ENCODE measurements around the gene AADACL3.
"Not testable (repeated sequence)": the region's sequence is repeated elsewhere in the genome, so short reads cannot be mapped to it uniquely, and the experiment has no call there.

The AADACL3 gene, protein sequence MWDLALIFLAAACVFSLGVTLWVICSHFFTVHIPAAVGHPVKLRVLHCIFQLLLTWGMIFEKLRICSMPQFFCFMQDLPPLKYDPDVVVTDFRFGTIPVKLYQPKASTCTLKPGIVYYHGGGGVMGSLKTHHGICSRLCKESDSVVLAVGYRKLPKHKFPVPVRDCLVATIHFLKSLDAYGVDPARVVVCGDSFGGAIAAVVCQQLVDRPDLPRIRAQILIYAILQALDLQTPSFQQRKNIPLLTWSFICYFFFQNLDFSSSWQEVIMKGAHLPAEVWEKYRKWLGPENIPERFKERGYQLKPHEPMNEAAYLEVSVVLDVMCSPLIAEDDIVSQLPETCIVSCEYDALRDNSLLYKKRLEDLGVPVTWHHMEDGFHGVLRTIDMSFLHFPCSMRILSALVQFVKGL

DNA sequence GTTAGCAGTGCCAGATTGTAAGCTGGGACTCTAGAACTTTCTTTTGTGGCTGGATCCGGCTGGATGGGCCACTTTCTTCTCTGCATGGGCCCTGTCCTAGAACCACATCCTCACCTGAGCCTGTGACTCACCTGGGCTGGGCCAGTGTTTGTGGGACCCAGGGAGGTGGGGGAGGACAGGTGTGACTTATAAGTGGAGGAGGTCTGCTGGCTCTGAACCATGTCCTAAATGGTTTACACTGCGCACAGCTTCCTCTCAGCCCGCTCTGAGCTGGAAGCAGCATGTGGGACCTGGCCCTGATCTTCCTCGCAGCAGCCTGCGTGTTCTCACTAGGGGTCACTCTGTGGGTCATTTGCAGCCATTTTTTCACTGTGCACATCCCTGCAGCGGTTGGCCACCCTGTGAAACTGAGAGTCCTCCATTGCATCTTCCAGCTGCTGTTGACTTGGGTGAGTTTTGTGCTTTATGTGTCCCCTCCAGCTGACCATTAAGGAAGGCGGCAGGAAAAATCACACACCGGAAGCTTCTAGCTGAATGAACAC, at the start of gene AADACL3:
TSS of gene AADACL3 (plus strand) at position 215 of the 542 bp plus-strand sequence. CDS start at position 282, 67 bp downstream.
- DNase-seq (ENCODE audit: low read depth), result no peak
- TF ChIP-seq, protein P1, sequence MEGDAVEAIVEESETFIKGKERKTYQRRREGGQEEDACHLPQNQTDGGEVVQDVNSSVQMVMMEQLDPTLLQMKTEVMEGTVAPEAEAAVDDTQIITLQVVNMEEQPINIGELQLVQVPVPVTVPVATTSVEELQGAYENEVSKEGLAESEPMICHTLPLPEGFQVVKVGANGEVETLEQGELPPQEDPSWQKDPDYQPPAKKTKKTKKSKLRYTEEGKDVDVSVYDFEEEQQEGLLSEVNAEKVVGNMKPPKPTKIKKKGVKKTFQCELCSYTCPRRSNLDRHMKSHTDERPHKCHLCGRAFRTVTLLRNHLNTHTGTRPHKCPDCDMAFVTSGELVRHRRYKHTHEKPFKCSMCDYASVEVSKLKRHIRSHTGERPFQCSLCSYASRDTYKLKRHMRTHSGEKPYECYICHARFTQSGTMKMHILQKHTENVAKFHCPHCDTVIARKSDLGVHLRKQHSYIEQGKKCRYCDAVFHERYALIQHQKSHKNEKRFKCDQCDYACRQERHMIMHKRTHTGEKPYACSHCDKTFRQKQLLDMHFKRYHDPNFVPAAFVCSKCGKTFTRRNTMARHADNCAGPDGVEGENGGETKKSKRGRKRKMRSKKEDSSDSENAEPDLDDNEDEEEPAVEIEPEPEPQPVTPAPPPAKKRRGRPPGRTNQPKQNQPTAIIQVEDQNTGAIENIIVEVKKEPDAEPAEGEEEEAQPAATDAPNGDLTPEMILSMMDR (conservative IDR thresholded peaks at IDR 0.05; ENCODE audit: control insufficient read depth, insufficient read depth, low read depth, low read length), result no peak

DNA sequence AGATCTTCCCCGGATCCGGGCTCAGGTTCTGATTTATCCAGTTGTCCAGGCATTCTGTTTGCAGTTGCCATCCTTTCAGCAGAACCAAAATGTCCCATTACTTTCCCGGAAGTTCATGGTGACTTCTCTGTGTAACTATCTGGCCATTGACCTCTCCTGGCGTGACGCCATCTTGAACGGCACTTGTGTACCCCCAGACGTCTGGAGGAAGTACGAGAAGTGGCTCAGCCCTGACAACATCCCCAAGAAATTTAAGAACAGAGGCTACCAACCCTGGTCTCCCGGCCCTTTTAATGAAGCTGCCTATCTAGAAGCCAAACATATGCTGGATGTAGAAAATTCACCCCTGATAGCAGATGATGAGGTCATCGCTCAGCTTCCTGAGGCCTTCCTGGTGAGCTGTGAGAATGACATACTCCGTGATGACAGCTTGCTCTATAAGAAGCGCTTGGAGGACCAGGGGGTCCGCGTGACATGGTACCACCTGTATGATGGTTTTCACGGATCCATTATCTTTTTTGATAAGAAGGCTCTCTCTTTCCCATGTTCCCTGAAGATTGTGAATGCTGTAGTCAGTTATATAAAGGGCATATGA, 49.7 kb upstream of the AADACL3 start:
- no peak overlapping the region for H3K4me3 ChIP-seq (ENCODE audit: control insufficient read depth, low read depth, low read length)
- TF ChIP-seq, protein P1 (conservative IDR thresholded peaks at IDR 0.05; ENCODE audit: control insufficient read depth, insufficient read depth, low read depth, low read length), result no peak
- DNase-seq (ENCODE audit: low read depth), result no peak

More for the DNA sequence above, at the start of gene AADACL3:
- H3K4me3 ChIP-seq (ENCODE audit: control insufficient read depth, low read depth, low read length), result no peak within 1 kb of the TSS

DNA sequence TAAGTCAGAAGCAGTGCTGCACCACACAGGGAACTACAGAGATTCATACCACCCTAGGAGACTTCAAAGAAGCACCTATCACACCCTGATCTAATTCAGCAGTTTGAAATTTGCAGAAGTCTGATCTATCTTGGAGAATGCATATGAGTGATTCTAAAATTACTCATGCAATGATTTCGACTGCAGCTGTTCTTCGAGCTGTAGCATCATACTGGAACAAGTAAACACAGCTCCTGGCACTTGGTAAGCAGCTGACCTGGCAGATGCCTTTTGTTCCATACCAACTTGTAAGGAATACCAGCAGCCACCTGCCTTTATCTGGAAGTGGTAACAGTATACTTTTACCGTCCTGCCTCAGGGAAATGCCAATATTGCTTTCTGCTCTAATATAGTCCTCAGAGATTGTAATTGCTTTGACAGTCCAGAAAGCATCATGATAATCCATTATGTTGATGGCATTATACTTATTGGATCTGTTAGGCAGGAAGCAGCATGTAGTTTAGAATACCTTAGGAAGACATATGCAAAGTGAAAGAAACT, 46.3 kb upstream of the AADACL3 start:
- no peak for DNase-seq (ENCODE audit: low read depth)
- no peak overlapping the region for H3K4me3 ChIP-seq (ENCODE audit: control insufficient read depth, low read depth, low read length)
- TF ChIP-seq, protein P1 (conservative IDR thresholded peaks at IDR 0.05; ENCODE audit: control insufficient read depth, insufficient read depth, low read depth, low read length), result no peak

DNA sequence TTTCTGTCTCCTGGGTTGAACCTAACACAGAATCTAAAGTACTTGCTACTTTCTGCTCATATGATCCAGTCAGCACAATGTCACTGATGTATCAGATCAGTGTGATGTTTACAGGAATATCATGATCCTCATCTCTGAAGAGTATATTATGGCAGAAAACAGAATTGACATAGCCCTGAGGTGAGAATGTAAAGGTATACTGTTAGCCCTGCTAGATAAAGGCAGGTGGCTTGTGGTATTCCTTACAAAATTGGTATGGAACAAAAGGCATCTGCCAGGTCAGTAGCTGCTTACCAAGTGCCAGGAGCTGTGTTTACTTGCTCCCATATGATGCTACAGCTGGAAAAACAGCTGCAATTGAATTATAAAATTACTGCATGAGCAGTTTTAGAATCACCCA, 41.6 kb upstream of the AADACL3 start:
- DNase-seq (ENCODE audit: low read depth), result no peak
- H3K4me3 ChIP-seq (ENCODE audit: control insufficient read depth, low read depth, low read length), result no peak overlapping the region
- TF ChIP-seq, protein P1 (conservative IDR thresholded peaks at IDR 0.05; ENCODE audit: control insufficient read depth, insufficient read depth, low read depth, low read length), result no peak

DNA sequence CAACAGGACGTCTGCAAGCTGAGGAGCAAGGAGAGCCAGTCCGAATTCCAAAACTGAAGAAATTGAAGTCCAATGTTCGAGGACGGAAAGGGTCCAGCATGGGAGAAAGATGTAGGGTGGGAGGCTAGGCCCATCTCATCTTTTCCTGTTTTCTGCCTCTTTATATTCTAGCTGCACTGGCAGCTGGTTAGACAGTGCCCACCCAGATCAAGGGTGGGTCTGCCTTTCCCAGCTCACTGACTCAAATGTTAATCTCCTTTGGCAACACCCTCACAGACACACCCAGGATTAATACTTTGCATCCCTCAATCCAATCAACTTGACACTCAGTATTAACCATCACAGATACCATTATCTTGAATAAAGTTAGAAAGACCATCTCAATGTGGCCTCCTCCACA, 39.8 kb upstream of the AADACL3 start:
- DNase-seq (ENCODE audit: low read depth), result not testable (repeated sequence)

DNA sequence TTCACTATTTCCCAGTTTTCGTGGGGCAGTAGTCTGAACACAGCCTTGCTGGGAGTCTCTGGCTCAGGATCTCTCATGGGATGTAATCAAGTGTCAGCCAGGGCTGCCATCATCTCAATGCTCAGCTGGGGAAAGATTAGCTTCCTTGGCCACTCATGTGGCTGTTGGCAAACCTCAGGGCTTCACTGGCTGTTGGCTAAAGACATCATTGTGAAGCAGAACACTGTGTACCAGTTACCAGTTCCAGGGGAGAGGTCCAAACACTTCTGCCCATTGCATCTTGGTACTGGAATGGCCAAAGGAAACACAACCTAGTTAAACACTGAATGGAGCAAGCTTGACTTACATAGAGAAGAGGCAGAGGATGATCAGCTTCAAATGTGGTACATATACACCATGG, 38.3 kb upstream of the AADACL3 start:
- TF ChIP-seq, protein P1 (conservative IDR thresholded peaks at IDR 0.05; ENCODE audit: control insufficient read depth, insufficient read depth, low read depth, low read length), result no peak
- H3K4me3 ChIP-seq (ENCODE audit: control insufficient read depth, low read depth, low read length), result no peak overlapping the region

More for the DNA sequence above, 39.8 kb upstream of the AADACL3 start:
- not testable (repeated sequence) for H3K4me3 ChIP-seq (ENCODE audit: control insufficient read depth, low read depth, low read length)

DNA sequence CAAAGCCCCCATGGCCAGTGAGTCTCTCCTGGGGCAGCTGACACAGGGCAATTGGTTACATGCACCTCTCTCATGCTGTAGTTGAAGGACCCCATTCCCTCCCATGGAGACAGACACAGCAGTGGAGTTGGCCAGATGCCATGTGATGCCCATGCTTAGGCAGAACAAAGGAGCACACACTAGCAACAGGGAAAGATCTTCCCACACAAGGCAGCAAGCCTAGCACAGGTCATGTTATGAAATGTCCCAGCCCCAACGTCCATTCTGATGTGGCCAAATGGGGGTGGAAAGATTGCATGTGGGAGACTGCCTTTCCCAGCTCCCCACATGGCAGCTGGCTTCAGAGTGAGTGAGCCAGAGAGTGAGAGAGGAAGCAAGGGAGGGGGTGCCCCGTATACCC, 37.6 kb upstream of the AADACL3 start:
- TF ChIP-seq, protein P1 (conservative IDR thresholded peaks at IDR 0.05; ENCODE audit: control insufficient read depth, insufficient read depth, low read depth, low read length), result no peak
- DNase-seq (ENCODE audit: low read depth), result no peak
- no peak overlapping the region for H3K4me3 ChIP-seq (ENCODE audit: control insufficient read depth, low read depth, low read length)

More for the DNA sequence above, 38.3 kb upstream of the AADACL3 start:
- DNase-seq (ENCODE audit: low read depth), result no peak

All from fibroblast of mammary gland (primary cell).